Smooth muscle cell of the brain vasculature (primary cell): Measurements from ENCODE around the gene AP1S1.
"Not testable (repeated sequence)": the region's sequence is repeated elsewhere in the genome, so short reads cannot be mapped to it uniquely, and the experiment has no call there.

Source experiments
- DNase-seq: peaks from one replicate; pipeline ENCODE4 v3.0.0-alpha.2; 2012; ENCODE audit warnings: low read depth, low spot score

The AP1S1 gene

GRCh38 chr7:101153969-101154692 is at the start of gene AP1S1:
Gene AP1S1 (plus strand): TSS chr7:101154476. CDS start chr7:101154515, 39 bp downstream.
- DNase-seq: peak; percentile 77

GRCh38 chr7:101104799-101105198 is 49.5 kb upstream of the AP1S1 start:
- DNase-seq: no peak

- DNase-seq: not testable (repeated sequence)
Observed at GRCh38 chr7:101105248-101105647, 49.0 kb upstream of the AP1S1 start.

- DNase-seq: no peak
Observed at GRCh38 chr7:101106386-101106785, 47.9 kb upstream of the AP1S1 start.

- DNase-seq: no peak
Observed at GRCh38 chr7:101108330-101108857, 45.9 kb upstream of the AP1S1 start.

- DNase-seq: no peak
Observed at GRCh38 chr7:101108961-101109360, 45.3 kb upstream of the AP1S1 start.

GRCh38 chr7:101109368-101109767 is 44.9 kb upstream of the AP1S1 start:
- DNase-seq: no peak

GRCh38 chr7:101111261-101111660 is 43.0 kb upstream of the AP1S1 start:
- DNase-seq: no peak

GRCh38 chr7:101112233-101112632 is 42.0 kb upstream of the AP1S1 start:
- DNase-seq: no peak

- DNase-seq: not testable (repeated sequence)
Observed at GRCh38 chr7:101113140-101113539, 41.1 kb upstream of the AP1S1 start.

GRCh38 chr7:101113836-101114235 is 40.4 kb upstream of the AP1S1 start:
- DNase-seq: no peak

GRCh38 chr7:101114492-101114891 is 39.8 kb upstream of the AP1S1 start:
- DNase-seq: no peak

- DNase-seq: no peak
Observed at GRCh38 chr7:101115215-101115614, 39.1 kb upstream of the AP1S1 start.

GRCh38 chr7:101116898-101117297 is 37.4 kb upstream of the AP1S1 start:
- no peak for DNase-seq

- DNase-seq: no peak
Observed at GRCh38 chr7:101118856-101119255, 35.4 kb upstream of the AP1S1 start.

GRCh38 chr7:101119876-101120275 is 34.4 kb upstream of the AP1S1 start:
- no peak for DNase-seq

- no peak for DNase-seq
Observed at GRCh38 chr7:101120315-101120714, 34.0 kb upstream of the AP1S1 start.

GRCh38 chr7:101121631-101121990 is 32.7 kb upstream of the AP1S1 start:
- not testable (repeated sequence) for DNase-seq

- DNase-seq: no peak
Observed at GRCh38 chr7:101121991-101122932, 32.0 kb upstream of the AP1S1 start.

- no peak for DNase-seq
Observed at GRCh38 chr7:101122933-101123702, 31.2 kb upstream of the AP1S1 start.

- no peak for DNase-seq
Observed at GRCh38 chr7:101123703-101124068, 30.6 kb upstream of the AP1S1 start.
